Hepatocyte (in vitro differentiated cells): ENCODE measurements around the gene ITPR1.

Experiments
- CTCF ChIP-seq: fragments of 200-600 bp; sonication (generic); IDR thresholded peaks from 2 replicates; pipeline ENCODE4 v1.5.1; 2016; ENCODE audit warnings: antibody characterized with exemption, mild to moderate bottlenecking; ENCODE audit not compliant: poor library complexity
- EZH2 ChIP-seq: fragments of 200-600 bp; sonication (generic); IDR thresholded peaks from 2 replicates; pipeline ENCODE4 v1.6.1; 2016; ENCODE audit warnings: antibody characterized with exemption, mild to moderate bottlenecking, borderline replicate concordance
- EZH2phosphoT487 ChIP-seq: fragments of 200-600 bp; sonication (generic); IDR thresholded peaks from one replicate; pipeline ENCODE4 v1.6.1; 2018; ENCODE audit warnings: antibody characterized with exemption, mild to moderate bottlenecking, low read depth, moderate library complexity; ENCODE audit not compliant: unreplicated experiment, severe bottlenecking

GRCh38 chr3:4745235-4745610, 252.1 kb downstream of the ITPR1 start:
- TF ChIP-seq CTCF (no peak), EZH2 (no peak), EZH2phosphoT487 (no peak)
